Lung (tissue), 12 donors: ENCODE results near the gene ERICH6. TPM values are rescaled to one million over a fixed set of nuclear protein-coding genes. Genes with fewer than 3 reads are reported as not detected.

Source experiments
- ATAC-seq: fragments of 200-7000 bp; cut with Tn5 transposase; one replicate; pipeline ENCODE4 v1.9.1; 2020; ENCODE audit warnings: moderate number of reproducible peaks; ENCODE audit not compliant: insufficient read depth, low FRiP score
- DNase-seq, 3 donors: peaks; one replicate each; pipeline ENCODE4 v3.0.0-alpha.2; 2013 to 2017
- H3K27ac ChIP-seq, 2 donors: one replicate each; pipeline ENCODE4 v1.5.1; 2013; ENCODE audit warnings: mild to moderate bottlenecking in 2 of 2, moderate library complexity in 2 of 2, control low read depth in 1 of 2, inconsistent platforms in 1 of 2, low read depth in 1 of 2, low read length in 1 of 2
- H3K27me3 ChIP-seq, 3 donors: one replicate each; pipeline ENCODE4 v1.5.1; 2013; ENCODE audit warnings: low read length in 2 of 3; ENCODE audit not compliant: control insufficient read depth in 3 of 3, insufficient read depth in 3 of 3
- H3K36me3 ChIP-seq, 4 donors: one replicate each; pipeline ENCODE4 v1.5.1; 2013; ENCODE audit warnings: low read length in 4 of 4, mild to moderate bottlenecking in 1 of 4, moderate library complexity in 1 of 4; ENCODE audit not compliant: control insufficient read depth in 4 of 4, insufficient read depth in 4 of 4
- H3K4me1 ChIP-seq, 5 donors: one replicate each; pipeline ENCODE4 v1.5.1; 2013; ENCODE audit warnings: low read length in 5 of 5, mild to moderate bottlenecking in 2 of 5, moderate library complexity in 1 of 5; ENCODE audit not compliant: control insufficient read depth in 5 of 5, insufficient read depth in 5 of 5
- H3K4me3 ChIP-seq: one replicate; pipeline ENCODE4 v1.5.1; 2013; ENCODE audit warnings: mild to moderate bottlenecking, control low read depth, moderate library complexity
- H3K9ac ChIP-seq, 2 donors: one replicate each; pipeline ENCODE4 v1.5.1; 2013; ENCODE audit warnings: low read length in 2 of 2, control low read depth in 1 of 2; ENCODE audit not compliant: insufficient read depth in 1 of 2
- H3K9me3 ChIP-seq, 4 donors: one replicate each; pipeline ENCODE4 v1.5.1; 2013; ENCODE audit warnings: low read length in 3 of 4, mild to moderate bottlenecking in 1 of 4, moderate library complexity in 1 of 4; ENCODE audit not compliant: control insufficient read depth in 4 of 4, insufficient read depth in 3 of 4
- CTCF ChIP-seq: IDR thresholded peaks from 2 replicates; pipeline ENCODE4 v1.5.1; 2012; ENCODE audit warnings: mild to moderate bottlenecking; ENCODE audit errors: control extremely low read depth, extremely low read depth
- WGBS, 2 donors: extraction: QIAGEN DNeasy Blood & Tissue Kit; methylation state at CpG; one replicate each; pipeline ENCODE4 v1.1.7; 2013; 5-methylcytosine and 5-hydroxymethylcytosine counted together
- polyA plus RNA-seq, 2 donors: library from polyadenylated mRNA; stranded (reverse); fragments of 200-250 nt; gene quantifications; one replicate each; pipeline ENCODE4 v1.2.1, GENCODE V29; 2013
- total RNA-seq, 2 donors: library from RNA; depleted of rRNA in 1 of 2; stranded (reverse); fragments of >200 nt in 1 of 2; gene quantifications; one replicate each; pipeline ENCODE4 v1.2.1, GENCODE V29; 2014 to 2021
- donor health status: control.
- donor health status: control.
- donor health status: Bipolar disorder and iron deficiency.
- donor health status: healthy.
- donor health status: DM: yes; HTN: yes; CAD: no.

ERICH6 gene
- total and polyA plus RNA-seq, 4 donors, result 0.49 TPM; not detected in 3

GRCh38 chr3:150611666-150612065 lies 92.1 kb downstream of the ERICH6 start:
- no peak overlapping the region for H3K9ac ChIP-seq
- no peaks in the 10 kb centered on the region for H3K27me3 ChIP-seq
- TF ChIP-seq CTCF, result no peak
- H3K4me1 ChIP-seq, result peaks cover 0 to 10% (median 0%) of the 10 kb centered on the region in 5 donors
- DNase-seq (no peak), ATAC-seq (no peak)
- WGBS, 2 donors, result 98% methylated on average over 34 of the region's 34 CpGs
- no peaks in the 10 kb centered on the region for H3K9me3 ChIP-seq
- H3K4me3 ChIP-seq, result no peak overlapping the region
- H3K27ac ChIP-seq, result no peak overlapping the region
- H3K36me3 ChIP-seq, result peaks cover 0 to 6% (median 0%) of the 10 kb centered on the region in 4 donors

- no peaks in the 10 kb centered on the region for H3K27me3 ChIP-seq
- H3K4me3 ChIP-seq, result no peak overlapping the region
- H3K9me3 ChIP-seq, result no peaks in the 10 kb centered on the region
- peaks cover 0 to 10% (median 0%) of the 10 kb centered on the region in 5 donors for H3K4me1 ChIP-seq
- no peak for TF ChIP-seq CTCF
- H3K27ac ChIP-seq, result no peak overlapping the region
- ATAC-seq (no peak), DNase-seq (no peak)
- H3K9ac ChIP-seq, result no peak overlapping the region
- 18 to 40% methylated on average over 1 of the region's 1 CpG for WGBS, 2 donors
- H3K36me3 ChIP-seq, result peaks cover 0 to 6% (median 2%) of the 10 kb centered on the region in 4 donors
These were observed 92.9 kb downstream of the ERICH6 start for GRCh38 chr3:150610785-150611184.

GRCh38 chr3:150609988-150610387 lies 93.7 kb downstream of the ERICH6 start:
- TF ChIP-seq CTCF, result no peak
- Histone ChIP-seq H3K4me1 (peaks cover 0 to 10% (median 0%) of the 10 kb centered on the region in 5 donors), H3K27me3 (no peaks in the 10 kb centered on the region), H3K27ac (no peak overlapping the region), H3K9ac (no peak overlapping the region), H3K9me3 (no peaks in the 10 kb centered on the region), H3K36me3 (peaks cover 0 to 6% (median 2%) of the 10 kb centered on the region in 4 donors), H3K4me3 (no peak overlapping the region)
- DNase-seq (no peak), ATAC-seq (no peak)
- 0% methylated on average over 1 of the region's 1 CpG for WGBS, 2 donors

Other genes starting within 250 kb of the ERICH6 start
- 100 to 1,000 TPM; 147 to 162 TPM for gene SERP1, start 157.4 kb downstream of the ERICH6 start, total RNA-seq
- 100 to 1,000 TPM in 1 of 2 donors, 10 to 100 TPM in 1; 84.7 to 310 TPM for gene SERP1, start 157.4 kb downstream of the ERICH6 start, polyA plus RNA-seq
- gene EIF2A, start 157.1 kb downstream of the ERICH6 start, total RNA-seq, result 100 to 1,000 TPM in 1 of 2 donors, 10 to 100 TPM in 1; 71.6 to 127 TPM
- 10 to 100 TPM; 59.5 to 67.5 TPM for gene EIF2A, start 157.1 kb downstream of the ERICH6 start, polyA plus RNA-seq
- 100 to 1,000 TPM; 105 to 112 TPM for gene SELENOT, start 100.6 kb downstream of the ERICH6 start, total RNA-seq
- 100 to 1,000 TPM in 1 of 2 donors, 10 to 100 TPM in 1; 27.4 to 194 TPM for gene SELENOT, start 100.6 kb downstream of the ERICH6 start, polyA plus RNA-seq
- gene SIAH2, start 59.2 kb upstream of the ERICH6 start, total RNA-seq, result 10 to 100 TPM; 19.5 to 37.9 TPM
- 10 to 100 TPM in 1 of 2 donors, 1 to 10 TPM in 1; 7.5 to 24.2 TPM for gene SIAH2, start 59.2 kb upstream of the ERICH6 start, polyA plus RNA-seq
- not detected for gene MINDY4B, start 201.5 kb upstream of the ERICH6 start, total RNA-seq
- gene MINDY4B, start 201.5 kb upstream of the ERICH6 start, polyA plus RNA-seq, result not detected